ENCODE measurements around the gene ANO9.
"Not testable (repeated sequence)": the region's sequence is repeated elsewhere in the genome, so short reads cannot be mapped to it uniquely, and the experiment has no call there.

The ANO9 gene

GRCh38 chr11:434999-435740 is 6.6 kb downstream of the ANO9 start:
- not testable (repeated sequence) for DNase-seq (ENCODE audit: low read depth in 2 of 2)

- no peak for DNase-seq (ENCODE audit: low read depth in 2 of 2)
These were observed 7.3 kb downstream of the ANO9 start for GRCh38 chr11:434496-434895.

GRCh38 chr11:433641-434040 is 8.2 kb downstream of the ANO9 start:
- DNase-seq (ENCODE audit: low read depth in 2 of 2) = no peak

GRCh38 chr11:433111-433510 is 8.7 kb downstream of the ANO9 start:
- DNase-seq (ENCODE audit: low read depth in 2 of 2) = no peak

DNA sequence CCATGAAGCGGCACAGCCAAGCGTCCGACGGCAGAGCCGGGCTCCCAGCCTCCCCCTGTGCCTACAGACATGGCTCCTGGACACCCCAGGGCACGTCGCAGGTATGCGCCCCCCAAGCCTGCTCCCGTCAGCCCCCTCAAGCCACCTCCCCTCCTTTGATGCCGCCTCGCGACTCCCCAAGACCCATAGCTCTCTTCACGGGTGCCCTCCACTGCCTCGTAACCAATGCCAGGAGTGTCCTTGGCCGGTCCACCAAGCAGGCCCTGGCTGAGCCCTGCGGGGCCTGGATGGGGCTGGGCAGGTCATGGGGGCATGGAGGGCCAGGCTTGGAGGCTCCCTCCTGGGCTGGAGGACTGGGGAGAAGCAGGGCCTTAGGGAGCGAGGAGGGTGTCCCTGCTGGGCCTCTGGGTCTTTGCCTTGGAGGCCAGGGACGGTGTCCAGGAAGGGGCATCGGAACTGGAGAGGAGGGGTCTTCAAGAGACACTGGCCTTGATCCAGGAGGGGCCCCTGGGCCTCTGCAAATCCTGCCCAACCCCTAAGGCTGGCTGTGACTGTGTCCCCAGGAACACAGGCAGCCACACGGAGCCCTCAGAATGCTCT is 9.2 kb downstream of the ANO9 start:
- no peak for DNase-seq (ENCODE audit: low read depth in 2 of 2)

- DNase-seq (ENCODE audit: low read depth in 2 of 2) = no peak
These were observed 9.9 kb downstream of the ANO9 start for GRCh38 chr11:431921-432320.

DNA sequence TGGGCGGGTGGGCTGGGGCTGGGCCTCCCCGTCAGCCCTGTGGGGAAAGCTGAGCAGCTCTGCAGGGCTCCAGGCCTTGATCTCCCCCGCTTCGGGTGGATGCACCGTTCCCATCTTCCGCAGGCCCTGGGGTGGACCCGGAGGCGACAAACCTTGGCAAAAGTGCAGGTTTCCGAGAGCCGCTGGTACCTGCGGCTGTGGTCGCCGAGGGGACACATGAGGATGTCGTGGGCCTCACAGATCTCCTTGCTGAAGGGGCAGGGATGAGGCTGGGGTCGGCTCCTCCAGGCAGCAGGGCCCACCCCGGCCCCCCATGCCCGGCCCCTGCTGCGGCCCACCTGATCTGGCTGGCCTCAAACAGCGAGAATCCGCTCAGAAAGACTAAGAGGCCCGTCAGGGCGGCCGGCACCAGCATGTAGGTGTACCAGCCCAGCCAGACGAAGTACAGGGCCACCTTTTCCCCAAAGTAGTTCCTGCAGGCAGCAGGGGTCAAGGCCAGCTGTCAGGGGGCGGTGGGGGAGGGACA is 11.8 kb downstream of the ANO9 start:
- DNase-seq (ENCODE audit: low read depth in 2 of 2) = no peak

GRCh38 chr11:429391-429790 is 12.4 kb downstream of the ANO9 start:
- DNase-seq (ENCODE audit: low read depth in 2 of 2) = no peak

- DNase-seq (ENCODE audit: low read depth in 2 of 2) = no peak
These were observed 13.5 kb downstream of the ANO9 start for GRCh38 chr11:428295-428694.

GRCh38 chr11:426851-427250 is 15.0 kb downstream of the ANO9 start:
- DNase-seq (ENCODE audit: low read depth in 2 of 2) = no peak

GRCh38 chr11:425301-425700 is 16.5 kb downstream of the ANO9 start:
- no peak for DNase-seq (ENCODE audit: low read depth in 2 of 2)

DNA sequence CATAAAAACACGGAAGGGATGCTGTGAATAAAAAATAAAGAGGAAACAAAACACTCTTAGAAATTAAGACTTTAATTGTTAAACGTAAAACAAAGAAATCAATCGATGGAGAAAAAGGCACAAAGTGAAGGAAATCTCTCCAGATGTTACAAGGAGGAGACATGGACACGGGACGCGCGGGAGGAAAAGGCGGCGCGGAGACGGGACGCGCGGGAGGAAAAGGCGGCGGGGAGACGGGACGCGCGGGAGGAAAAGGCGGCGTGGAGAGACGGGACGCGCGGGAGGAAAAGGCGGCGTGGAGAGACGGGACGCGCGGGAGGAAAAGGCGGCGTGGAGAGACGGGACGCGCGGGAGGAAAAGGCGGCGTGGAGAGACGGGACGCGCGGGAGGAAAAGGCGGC is 17.0 kb downstream of the ANO9 start:
- not testable (repeated sequence) for DNase-seq (ENCODE audit: low read depth in 2 of 2)

- no peak for DNase-seq (ENCODE audit: low read depth in 2 of 2)
These were observed 17.6 kb downstream of the ANO9 start for GRCh38 chr11:424232-424631.

DNA sequence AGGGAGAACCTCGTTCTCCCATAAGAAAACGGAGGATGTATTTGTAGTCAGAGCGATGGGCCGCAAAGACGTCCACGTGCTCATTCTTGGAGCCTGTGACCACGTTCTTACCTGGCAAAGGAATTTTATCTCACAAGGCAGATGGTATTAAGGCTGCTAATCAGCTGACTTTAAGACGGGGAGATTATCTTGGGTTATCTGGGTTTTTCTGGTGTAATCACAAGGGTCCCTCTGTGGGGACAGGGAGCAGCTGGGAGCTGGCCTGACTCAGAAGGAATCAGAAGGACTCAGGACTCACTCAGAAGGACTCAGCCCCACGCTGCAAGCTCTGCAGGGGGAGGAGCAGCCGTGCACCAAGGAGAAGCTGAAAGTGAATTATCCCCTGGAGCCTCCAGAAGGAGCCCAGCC is 19.6 kb downstream of the ANO9 start:
- no peak for DNase-seq (ENCODE audit: low read depth in 2 of 2)

- no peak for DNase-seq (ENCODE audit: low read depth in 2 of 2)
These were observed 20.9 kb downstream of the ANO9 start for GRCh38 chr11:420911-421321.

DNA sequence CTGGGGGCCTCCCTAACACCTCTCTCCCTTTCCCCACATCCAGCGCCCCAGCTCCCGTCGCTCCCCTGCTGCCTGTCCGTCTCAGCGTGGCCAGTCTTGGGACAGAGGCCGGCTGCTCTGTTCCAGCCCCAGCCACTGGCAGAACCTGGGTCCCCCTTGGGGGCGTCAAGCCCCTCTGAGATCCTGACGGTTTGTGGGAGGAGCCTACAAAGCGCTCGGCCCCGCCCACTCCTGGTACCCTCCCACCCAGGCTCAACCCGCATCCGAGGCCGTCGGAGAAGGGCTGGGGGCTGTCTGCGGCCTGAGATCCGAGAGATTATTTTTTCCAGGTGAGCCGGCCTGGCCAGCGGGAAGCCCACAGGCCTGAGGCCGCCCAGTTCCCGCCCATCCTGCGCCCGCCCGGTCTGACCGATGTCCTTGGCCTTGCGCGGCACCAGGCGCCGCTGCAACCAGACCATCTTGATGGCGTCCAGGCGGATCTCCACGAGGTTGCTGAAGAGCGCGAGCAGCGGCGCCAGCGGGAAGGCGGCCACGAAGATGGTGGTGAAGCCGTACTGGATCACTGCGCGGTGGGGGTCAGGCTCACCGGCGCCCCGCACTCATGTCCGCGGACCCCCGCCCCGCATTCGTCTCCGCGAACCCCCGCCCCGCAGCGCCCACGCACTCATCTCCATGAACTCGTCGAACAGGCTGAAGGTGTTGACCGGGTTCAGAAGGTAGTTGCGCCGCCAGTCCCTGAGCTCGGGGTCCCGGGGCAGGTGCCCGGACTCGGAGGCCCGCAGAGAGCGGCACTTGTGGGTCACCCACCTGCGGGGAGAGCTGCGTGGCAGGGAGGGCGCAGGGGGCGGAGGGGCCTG is 21.5 kb downstream of the ANO9 start:
- DNase-seq (ENCODE audit: low read depth in 2 of 2) = no peak

- no peak for DNase-seq (ENCODE audit: low read depth in 2 of 2)
These were observed 22.4 kb downstream of the ANO9 start for GRCh38 chr11:419248-420005.

DNA sequence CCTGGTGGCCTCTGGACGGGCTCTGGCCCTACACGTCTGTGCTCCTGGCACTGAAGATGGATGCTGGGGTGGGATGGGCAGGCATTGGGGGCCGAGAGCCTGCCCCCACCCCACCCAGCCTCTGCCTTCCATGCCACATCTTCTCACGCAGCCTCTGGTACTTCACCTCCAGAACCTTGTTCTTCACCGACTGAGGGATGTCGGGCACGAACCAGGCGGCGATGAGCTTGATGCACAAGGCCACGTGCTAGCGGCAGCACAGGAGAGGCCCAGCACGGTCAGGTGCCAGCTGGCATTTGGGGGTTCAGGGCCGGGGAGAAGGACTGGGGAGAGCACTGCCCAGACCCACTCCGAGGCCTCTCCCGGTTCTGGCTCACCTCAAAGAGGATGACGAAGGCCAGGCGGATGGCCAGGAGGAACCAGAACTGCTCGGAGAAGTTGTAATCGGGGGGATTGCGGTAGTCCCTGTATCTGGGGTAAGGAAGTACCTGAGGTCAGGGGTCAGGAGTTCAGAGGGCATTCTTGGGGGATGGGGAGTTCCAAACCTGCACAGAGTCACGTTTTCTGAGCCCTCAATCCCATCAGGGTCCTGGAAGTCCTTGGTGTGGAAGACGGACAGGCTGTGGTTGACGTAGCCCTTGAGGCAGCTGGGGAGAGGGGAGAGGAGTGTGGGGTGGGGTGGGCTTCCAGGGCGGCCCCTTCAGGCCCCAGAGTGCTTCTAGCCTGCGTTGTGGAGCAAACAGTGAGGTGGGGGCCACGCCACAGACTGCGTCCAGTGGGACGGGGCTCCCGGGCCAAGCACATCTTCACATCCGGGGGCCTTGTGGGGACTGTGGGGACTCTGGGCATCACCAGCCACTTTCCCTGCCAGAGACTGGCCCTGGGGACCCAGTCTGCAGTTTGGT is 23.2 kb downstream of the ANO9 start:
- no peak for DNase-seq (ENCODE audit: low read depth in 2 of 2)

DNA sequence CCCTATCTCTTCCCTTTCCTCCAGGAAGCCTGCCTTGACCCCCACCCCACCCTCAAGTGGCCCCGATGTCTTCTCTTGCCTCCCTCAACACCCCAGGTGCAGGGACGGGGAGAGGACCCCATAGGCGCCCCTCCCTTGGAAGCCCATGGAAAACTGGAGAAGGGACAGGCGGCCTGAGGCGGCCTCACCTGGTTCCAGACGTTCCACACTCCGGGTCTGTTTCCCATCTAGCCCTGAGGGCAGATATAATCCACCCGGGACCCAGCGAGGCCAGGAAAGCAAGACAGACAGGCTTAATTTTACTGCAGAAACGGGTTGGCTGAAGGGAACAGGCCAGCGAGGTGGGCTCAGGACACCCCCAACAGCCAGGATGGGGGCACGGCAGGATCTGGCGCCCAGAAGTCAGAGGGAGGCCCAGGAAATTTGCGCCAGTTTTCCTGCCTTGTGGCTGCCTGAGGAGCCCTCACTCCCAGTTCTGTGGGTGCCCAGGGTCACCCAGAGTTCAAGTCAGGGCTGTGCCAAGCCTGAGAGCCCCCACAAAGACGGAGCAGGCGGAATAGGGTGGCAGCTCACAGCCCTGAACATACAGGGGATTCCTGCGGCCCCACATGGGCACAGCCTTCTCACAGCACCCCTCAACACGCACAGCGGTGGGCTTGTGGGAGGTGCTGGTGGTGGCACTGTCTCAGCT is 24.0 kb downstream of the ANO9 start:
- no peak for DNase-seq (ENCODE audit: low read depth in 2 of 2)
